Measurements from ENCODE around the gene ACSS1.

ACSS1 gene

GRCh38 chr20:25058847-25059810 is 1.2 kb upstream of the ACSS1 start:
- no peak for DNase-seq

GRCh38 chr20:25057234-25058050 is 497 bp downstream of the ACSS1 start:
- no peak for DNase-seq

GRCh38 chr20:25056690-25057233 is 1.2 kb downstream of the ACSS1 start:
- no peak for DNase-seq

GRCh38 chr20:25055711-25056495 is 2.0 kb downstream of the ACSS1 start:
- no peak for DNase-seq

GRCh38 chr20:25054995-25055629 is 2.8 kb downstream of the ACSS1 start:
- DNase-seq: no peak

GRCh38 chr20:25054096-25054820 is 3.7 kb downstream of the ACSS1 start:
- DNase-seq: no peak

- no peak for DNase-seq
These were observed 4.5 kb downstream of the ACSS1 start for GRCh38 chr20:25053255-25054031.

GRCh38 chr20:25052255-25053194 is 5.4 kb downstream of the ACSS1 start:
- DNase-seq: no peak

- no peak for DNase-seq
These were observed 6.4 kb downstream of the ACSS1 start for GRCh38 chr20:25051386-25052155.

- no peak for DNase-seq
These were observed 7.2 kb downstream of the ACSS1 start for GRCh38 chr20:25050501-25051350.

GRCh38 chr20:25050082-25050481 is 7.9 kb downstream of the ACSS1 start:
- DNase-seq: no peak

GRCh38 chr20:25049261-25050060 is 8.5 kb downstream of the ACSS1 start:
- DNase-seq: no peak

- no peak for DNase-seq
These were observed 9.4 kb downstream of the ACSS1 start for GRCh38 chr20:25048519-25048952.

- DNase-seq: no peak
These were observed 10.2 kb downstream of the ACSS1 start for GRCh38 chr20:25047766-25048165.

GRCh38 chr20:25046736-25047666 is 10.9 kb downstream of the ACSS1 start:
- no peak for DNase-seq
